GM20431 (cell line): ENCODE results near the gene VEGFA.

Experiments used
- in situ Hi-C: fragments of 300-500 bp; cut with MseI, MboI; formaldehyde crosslinking; loops from one replicate; pipeline ENCODE4 v1.15.0; 2020; ENCODE audit warnings: low sequenced_read_pairs; ENCODE audit not compliant: unreplicated experiment

The VEGFA gene

DNA sequence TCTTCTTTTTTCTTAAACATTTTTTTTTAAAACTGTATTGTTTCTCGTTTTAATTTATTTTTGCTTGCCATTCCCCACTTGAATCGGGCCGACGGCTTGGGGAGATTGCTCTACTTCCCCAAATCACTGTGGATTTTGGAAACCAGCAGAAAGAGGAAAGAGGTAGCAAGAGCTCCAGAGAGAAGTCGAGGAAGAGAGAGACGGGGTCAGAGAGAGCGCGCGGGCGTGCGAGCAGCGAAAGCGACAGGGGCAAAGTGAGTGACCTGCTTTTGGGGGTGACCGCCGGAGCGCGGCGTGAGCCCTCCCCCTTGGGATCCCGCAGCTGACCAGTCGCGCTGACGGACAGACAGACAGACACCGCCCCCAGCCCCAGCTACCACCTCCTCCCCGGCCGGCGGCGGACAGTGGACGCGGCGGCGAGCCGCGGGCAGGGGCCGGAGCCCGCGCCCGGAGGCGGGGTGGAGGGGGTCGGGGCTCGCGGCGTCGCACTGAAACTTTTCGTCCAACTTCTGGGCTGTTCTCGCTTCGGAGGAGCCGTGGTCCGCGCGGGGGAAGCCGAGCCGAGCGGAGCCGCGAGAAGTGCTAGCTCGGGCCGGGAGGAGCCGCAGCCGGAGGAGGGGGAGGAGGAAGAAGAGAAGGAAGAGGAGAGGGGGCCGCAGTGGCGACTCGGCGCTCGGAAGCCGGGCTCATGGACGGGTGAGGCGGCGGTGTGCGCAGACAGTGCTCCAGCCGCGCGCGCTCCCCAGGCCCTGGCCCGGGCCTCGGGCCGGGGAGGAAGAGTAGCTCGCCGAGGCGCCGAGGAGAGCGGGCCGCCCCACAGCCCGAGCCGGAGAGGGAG is 580 bp downstream of the VEGFA start:
- in situ Hi-C loops, result no loop called here

DNA sequence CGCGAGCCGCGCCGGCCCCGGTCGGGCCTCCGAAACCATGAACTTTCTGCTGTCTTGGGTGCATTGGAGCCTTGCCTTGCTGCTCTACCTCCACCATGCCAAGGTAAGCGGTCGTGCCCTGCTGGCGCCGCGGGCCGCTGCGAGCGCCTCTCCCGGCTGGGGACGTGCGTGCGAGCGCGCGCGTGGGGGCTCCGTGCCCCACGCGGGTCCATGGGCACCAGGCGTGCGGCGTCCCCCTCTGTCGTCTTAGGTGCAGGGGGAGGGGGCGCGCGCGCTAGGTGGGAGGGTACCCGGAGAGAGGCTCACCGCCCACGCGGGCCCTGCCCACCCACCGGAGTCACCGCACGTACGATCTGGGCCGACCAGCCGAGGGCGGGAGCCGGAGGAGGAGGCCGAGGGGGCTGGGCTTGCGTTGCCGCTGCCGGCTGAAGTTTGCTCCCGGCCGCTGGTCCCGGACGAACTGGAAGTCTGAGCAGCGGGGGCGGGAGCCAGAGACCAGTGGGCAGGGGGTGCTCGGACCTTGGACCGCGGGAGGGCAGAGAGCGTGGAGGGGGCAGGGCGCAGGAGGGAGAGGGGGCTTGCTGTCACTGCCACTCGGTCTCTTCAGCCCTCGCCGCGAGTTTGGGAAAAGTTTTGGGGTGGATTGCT is 1.3 kb downstream of the VEGFA start:
- in situ Hi-C loops, result no loop called here

DNA sequence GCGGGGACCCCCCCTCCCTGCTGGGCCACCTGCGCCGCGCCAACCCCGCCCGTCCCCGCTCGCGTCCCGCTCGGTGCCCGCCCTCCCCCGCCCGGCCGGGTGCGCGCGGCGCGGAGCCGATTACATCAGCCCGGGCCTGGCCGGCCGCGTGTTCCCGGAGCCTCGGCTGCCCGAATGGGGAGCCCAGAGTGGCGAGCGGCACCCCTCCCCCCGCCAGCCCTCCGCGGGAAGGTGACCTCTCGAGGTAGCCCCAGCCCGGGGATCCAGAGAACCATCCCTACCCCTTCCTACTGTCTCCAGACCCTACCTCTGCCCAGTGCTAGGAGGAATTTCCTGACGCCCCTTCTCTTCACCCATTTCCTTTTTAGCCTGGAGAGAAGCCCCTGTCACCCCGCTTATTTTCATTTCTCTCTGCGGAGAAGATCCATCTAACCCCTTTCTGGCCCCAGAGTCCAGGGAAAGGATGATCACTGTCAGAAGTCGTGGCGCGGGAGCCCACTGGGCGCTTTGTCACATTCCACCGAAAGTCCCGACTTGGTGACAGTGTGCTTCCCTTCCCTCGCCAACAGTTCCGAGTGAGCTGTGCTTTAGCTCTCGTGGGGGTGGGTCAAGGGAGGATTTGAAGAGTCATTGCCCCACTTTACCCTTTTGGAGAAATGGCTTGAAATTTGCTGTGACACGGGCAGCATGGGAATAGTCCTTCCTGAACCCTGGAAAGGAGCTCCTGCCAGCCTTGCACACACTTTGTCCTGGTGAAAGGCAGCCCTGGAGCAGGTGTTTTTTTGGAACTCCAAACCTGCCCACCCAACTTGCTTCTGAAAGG is 2.1 kb downstream of the VEGFA start:
- in situ Hi-C loops, result no loop called here

DNA sequence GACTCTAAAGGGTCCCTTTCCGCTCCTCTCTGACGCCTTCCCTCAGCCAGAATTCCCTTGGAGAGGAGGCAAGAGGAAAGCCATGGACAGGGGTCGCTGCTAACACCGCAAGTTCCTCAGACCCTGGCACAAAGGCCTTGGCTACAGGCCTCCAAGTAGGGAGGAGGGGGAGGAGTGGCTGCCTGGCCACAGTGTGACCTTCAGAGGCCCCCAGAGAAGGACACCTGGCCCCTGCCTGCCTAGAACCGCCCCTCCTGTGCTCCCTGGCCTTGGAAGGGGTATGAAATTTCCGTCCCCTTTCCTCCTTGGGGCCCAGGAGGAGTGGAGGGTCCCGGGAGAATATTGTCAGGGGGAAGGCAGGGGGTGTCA is 2.7 kb downstream of the VEGFA start:
- in situ Hi-C loops, result no loop called here

DNA sequence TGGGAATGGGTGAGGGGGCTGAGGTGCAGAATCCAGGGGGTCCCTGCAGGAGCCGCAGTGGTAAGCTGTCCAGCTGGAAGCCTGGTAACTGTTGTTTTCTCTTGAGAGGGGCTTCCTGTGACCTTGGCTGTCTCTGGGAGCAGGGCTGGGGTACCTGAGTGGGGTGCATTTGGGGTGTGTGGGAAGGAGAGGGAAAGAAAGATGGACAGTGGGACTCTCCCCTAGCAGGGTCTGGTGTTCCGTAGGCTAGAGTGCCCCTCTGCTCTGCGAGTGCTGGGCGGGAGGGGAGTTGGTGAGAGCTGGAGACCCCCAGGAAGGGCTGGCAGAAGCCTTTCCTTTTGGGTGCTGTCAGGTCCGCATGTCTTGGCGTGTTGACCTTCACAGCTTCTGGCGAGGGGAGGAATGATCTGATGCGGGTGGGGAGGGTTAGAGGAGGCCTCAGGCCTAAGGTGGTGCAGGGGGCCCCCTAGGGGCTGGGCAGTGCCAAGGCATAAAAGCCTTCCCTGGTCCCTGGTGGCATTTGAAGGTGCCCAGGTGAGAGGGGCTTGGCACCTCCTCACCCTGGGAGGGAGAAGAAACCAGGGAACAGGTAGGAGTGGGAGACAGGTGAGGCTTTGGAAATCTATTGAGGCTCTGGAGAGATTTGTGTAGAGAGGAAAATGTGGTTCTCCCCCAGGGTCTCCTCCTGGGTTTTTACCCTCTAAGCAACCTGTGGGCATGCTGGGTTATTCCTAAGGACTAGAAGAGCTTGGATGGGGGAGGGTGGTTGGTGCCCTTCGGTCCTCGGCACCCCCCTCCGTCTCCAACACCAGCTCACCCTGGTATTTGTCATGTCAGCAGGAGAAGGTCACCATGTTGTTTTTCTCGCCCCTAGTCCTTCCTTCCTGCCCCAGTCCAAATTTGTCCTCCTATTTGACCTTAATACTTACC is 3.3 kb downstream of the VEGFA start:
- in situ Hi-C loops, result no loop called here

DNA sequence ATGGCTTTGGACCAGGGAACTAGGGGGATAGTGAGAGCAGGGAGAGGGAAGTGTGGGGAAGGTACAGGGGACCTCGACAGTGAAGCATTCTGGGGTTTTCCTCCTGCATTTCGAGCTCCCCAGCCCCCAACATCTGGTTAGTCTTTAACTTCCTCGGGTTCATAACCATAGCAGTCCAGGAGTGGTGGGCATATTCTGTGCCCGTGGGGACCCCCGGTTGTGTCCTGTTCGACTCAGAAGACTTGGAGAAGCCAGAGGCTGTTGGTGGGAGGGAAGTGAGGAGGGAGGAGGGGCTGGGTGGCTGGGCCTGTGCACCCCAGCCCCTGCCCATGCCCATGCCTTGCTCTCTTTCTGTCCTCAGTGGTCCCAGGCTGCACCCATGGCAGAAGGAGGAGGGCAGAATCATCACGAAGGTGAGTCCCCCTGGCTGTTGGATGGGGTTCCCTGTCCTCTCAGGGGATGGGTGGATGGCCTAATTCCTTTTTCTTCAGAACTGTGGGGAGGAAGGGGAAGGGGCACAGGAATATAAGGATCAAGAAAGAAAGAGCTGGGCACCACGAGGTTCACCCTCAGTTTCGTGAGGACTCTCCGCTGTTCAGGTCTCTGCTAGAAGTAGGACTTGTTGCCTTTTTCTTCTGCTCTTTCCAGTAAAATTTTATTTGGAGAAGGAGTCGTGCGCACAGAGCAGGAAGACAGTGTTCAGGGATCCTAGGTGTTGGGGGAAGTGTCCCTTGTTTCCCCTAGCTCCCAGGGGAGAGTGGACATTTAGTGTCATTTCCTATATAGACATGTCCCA is 4.2 kb downstream of the VEGFA start:
- in situ Hi-C loops, result no loop called here

DNA sequence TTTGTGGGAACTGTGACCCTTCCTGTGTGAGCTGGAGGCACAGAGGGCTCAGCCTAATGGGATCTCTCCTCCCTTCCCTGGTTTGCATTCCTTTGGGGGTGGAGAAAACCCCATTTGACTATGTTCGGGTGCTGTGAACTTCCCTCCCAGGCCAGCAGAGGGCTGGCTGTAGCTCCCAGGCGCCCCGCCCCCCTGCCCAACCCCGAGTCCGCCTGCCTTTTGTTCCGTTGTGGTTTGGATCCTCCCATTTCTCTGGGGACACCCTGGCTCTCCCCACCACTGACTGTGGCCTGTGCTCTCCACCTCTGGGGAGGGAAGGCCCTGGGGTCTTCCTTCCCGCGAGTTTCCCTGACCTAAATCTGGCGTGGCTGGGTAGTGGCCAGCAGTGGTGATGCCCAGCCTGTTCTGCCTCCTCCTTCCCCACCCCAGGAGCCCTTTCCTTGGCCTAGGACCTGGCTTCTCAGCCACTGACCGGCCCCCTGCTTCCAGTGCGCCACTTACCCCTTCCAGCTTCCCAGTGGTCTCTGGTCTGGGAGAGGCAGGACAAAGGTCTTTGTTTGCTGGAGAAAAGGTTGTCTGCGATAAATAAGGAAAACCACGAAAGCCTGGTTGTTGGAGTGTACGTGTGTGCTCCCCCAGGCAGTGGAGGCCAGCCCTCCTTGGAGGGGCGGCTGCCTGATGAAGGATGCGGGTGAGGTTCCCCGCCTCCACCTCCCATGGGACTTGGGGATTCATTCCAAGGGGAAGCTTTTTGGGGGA is 4.9 kb downstream of the VEGFA start:
- in situ Hi-C loops, result no loop called here

DNA sequence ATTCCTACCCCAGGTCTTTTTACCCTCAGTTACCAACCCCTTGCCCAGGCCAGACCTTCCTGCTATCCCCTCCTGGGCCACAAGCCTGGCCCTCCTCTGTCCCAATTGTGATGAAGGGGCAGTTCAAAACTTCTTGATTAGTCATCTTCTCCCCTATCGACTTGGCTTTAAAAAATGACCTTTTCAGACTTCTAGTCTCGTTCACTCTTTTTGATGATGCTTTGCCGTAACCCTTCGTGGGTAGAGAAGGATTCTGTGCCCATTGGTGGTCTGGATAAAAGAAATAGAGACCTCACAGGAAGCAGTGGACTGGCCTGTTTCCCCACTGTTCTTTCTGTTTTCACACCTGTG is 5.5 kb downstream of the VEGFA start:
- in situ Hi-C loops, result no loop called here

DNA sequence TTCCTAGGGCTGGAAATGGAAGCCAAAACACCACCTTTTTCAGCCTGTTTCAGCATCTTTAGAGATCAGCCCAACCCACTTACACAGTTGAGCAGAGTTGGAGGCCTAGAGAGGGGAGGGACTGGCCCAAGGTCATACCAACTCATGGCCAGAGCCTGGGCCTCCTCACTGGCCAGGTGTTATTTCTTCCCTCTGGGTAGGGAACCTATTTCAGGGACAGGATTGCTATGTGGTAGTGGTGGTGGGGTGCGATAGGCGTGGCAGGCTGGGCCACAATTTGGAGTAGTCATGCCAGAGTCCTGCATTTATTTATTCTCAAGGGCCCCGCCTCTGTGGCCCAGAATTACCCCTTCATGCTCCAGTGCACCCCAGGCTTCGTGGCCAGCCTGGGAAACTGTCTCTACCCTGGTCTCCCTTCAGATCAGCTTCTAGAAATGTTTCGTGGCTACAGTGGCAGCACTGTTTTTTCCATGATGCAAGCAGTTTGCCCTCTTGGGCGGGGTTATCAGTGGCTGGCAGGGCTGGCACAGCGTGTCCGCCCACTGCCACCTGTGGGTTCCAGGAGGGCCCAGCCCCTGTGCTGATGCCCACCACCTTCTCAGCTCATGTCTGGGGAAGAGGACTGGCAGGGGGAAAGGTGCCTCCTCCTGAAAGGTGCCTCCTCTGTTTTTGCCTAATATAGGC is 6.2 kb downstream of the VEGFA start:
- in situ Hi-C loops, result no loop called here

DNA sequence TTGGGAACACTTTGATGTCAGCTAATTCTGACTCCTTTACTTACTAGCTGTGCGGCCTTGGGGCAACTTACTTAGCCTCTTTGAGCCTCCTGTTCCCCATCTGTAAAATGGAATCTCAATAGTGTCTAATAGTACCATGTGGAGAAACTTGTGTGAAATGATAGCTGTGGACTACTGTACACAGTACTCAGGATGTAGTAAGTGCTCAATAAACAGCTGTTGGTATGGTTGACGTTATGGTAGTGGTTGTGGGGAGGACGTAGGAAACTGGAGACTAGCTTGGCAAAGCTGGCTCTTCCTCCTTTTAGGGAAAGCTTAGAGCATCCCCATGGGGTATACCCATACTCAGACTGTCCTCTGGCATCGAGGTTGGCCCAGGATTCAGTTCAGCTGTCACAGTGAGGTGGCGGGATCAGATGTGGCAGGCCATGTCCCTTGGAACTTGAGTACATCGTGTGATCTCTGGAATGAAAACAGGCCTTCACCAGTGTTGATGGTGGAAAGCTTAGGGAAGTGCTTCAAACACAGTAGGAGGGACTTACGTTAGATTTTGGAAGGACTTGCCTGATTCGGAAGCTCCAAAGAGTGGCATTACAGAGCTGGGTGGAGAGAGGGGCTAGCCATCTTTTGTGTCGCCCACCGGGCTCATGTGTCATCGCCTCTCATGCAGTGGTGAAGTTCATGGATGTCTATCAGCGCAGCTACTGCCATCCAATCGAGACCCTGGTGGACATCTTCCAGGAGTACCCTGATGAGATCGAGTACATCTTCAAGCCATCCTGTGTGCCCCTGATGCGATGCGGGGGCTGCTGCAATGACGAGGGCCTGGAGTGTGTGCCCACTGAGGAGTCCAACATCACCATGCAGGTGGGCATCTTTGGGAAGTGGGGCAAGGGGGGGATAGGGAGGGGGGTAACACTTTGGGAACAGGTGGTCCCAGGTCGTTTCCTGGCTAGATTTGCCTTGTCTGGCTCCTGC is 7.1 kb downstream of the VEGFA start:
- in situ Hi-C loops, result no loop called here

DNA sequence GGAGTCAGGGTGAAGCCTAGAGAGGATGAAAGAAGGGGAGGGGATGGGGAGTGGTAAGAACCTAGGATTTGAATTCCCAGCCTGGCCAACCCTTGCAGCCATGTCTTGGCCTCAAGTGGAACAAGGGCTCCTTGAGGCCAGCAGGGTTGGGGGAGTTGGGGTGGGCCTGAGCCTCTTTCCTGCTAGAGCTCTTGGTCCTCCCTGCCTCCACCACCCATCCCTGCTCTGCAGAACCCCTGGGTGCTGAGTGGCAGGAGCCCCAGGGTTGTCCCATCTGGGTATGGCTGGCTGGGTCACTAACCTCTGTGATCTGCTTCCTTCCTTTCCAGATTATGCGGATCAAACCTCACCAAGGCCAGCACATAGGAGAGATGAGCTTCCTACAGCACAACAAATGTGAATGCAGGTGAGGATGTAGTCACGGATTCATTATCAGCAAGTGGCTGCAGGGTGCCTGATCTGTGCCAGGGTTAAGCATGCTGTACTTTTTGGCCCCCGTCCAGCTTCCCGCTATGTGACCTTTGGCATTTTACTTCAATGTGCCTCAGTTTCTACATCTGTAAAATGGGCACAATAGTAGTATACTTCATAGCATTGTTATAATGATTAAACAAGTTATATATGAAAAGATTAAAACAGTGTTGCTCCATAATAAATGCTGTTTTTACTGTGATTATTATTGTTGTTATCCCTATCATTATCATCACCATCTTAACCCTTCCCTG is 8.3 kb downstream of the VEGFA start:
- in situ Hi-C loops, result no loop called here

DNA sequence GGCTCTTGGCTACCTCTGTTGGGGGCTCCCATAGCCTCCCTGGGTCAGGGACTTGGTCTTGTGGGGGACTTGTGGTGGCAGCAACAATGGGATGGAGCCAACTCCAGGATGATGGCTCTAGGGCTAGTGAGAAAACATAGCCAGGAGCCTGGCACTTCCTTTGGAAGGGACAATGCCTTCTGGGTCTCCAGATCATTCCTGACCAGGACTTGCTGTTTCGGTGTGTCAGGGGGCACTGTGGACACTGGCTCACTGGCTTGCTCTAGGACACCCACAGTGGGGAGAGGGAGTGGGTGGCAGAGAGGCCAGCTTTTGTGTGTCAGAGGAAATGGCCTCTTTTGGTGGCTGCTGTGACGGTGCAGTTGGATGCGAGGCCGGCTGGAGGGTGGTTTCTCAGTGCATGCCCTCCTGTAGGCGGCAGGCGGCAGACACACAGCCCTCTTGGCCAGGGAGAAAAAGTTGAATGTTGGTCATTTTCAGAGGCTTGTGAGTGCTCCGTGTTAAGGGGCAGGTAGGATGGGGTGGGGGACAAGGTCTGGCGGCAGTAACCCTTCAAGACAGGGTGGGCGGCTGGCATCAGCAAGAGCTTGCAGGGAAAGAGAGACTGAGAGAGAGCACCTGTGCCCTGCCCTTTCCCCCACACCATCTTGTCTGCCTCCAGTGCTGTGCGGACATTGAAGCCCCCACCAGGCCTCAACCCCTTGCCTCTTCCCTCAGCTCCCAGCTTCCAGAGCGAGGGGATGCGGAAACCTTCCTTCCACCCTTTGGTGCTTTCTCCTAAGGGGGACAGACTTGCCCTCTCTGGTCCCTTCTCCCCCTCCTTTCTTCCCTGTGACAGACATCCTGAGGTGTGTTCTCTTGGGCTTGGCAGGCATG is 9.2 kb downstream of the VEGFA start:
- in situ Hi-C loops, result no loop called here

DNA sequence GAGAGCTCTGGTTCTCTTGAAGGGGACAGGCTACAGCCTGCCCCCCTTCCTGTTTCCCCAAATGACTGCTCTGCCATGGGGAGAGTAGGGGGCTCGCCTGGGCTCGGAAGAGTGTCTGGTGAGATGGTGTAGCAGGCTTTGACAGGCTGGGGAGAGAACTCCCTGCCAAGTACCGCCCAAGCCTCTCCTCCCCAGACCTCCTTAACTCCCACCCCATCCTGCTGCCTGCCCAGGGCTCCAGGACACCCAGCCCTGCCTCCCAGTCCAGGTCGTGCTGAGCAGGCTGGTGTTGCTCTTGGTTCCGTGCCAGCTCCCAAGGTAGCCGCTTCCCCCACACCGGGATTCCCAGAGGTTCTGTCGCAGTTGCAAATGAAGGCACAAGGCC is 9.8 kb downstream of the VEGFA start:
- in situ Hi-C loops, result no loop called here

DNA sequence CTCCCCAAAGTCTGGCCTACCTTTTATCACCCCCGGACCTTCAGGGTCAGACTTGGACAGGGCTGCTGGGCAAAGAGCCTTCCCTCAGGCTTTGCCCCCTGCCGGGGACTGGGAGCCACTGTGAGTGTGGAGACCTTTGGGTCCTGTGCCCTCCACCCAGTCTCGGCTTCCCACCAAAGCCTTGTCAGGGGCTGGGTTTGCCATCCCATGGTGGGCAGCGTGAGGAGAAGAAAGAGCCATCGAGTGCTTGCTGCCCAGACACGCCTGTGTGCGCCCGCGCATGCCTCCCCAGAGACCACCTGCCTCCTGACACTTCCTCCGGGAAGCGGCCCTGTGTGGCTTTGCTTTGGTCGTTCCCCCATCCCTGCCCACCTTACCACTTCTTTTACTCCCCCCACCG is 10.3 kb downstream of the VEGFA start:
- in situ Hi-C loops, result no loop called here
